T47D (cell line): ENCODE results near the gene ADGRD1.

Experiments used
- DNase-seq, 2 experiments: peaks; one replicate each; pipeline versions ENCODE4 v3.0.0 to v3.0.0-alpha.2; 2011 to 2012; ENCODE audit warnings: low read depth in 1 of 2, low spot score in 1 of 2
- JUND ChIP-seq: IDR thresholded peaks from 2 replicates; pipeline ENCODE4 v1.6.1; 2012; ENCODE audit warnings: low read depth
- in situ Hi-C: cut with HindIII; loops from 2 replicates; pipeline ENCODE4 v1.10.0; 2016; ENCODE audit warnings: low sequenced_read_pairs, low pct_unique_long_range_greater_than_20kb

The ADGRD1 gene

GRCh38 chr12:131134523-131135310, 181.0 kb downstream of the ADGRD1 start:
- in situ Hi-C loops: no loop called here
- TF ChIP-seq JUND: no peak
- no peak for DNase-seq

- no peak for TF ChIP-seq JUND
- in situ Hi-C loops: no loop called here
- DNase-seq: no peak
Observed at GRCh38 chr12:131135311-131135785, 181.6 kb downstream of the ADGRD1 start.

DNA sequence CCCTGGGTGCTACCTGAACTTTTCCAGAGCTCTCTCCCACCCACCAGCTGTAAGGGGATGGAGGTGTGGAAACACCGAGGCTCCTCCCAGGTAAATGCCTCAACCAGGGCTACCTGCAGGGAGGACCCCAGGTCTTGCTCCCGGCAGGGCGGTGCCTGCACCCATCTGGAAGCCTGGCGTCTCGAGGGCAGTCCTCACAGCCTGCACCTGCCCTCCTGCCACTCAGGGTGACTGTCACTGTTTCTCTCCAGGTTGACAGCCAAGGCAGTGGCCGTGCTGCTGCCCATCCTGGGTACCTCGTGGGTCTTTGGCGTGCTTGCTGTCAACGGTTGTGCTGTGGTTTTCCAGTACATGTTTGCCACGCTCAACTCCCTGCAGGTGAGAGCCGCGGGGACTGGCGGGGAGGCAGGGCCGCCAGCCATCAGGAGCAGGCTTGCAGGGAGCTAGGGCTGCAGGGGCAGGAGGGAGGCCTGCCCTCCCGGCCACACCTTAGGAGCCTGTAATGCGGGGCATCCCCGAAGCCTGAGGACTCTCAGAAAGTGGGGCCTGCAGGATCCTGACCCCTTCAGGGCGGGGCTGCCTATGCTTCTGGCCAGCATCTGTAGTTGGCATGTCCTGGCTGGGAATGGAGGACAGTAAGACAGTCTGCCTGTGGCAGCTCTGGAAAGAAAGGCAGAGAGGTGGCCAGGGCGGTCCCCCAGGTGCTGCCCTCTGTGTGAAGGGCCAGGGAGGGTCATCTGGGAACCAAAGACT, 182.3 kb downstream of the ADGRD1 start:
- no peak for TF ChIP-seq JUND
- in situ Hi-C loops: no loop called here
- no peak for DNase-seq

DNA sequence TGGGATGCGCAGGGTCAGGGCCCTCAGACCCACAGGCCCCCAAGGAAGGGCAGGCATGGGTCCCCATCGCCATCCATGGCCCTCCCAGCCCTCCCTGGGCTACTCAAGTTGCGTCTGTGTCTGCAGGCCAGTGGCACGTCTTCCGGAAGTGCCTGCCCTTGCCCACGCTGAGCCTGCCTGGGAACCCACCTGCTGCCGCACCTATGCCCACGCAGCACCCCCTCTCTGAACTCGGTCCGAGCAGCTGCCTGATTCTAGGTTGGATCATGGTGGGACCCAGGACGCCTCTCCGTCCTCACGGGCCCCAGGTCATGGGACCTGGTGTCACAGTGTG, 182.8 kb downstream of the ADGRD1 start:
- in situ Hi-C loops: no loop called here
- DNase-seq: no peak
- TF ChIP-seq JUND: no peak

DNA sequence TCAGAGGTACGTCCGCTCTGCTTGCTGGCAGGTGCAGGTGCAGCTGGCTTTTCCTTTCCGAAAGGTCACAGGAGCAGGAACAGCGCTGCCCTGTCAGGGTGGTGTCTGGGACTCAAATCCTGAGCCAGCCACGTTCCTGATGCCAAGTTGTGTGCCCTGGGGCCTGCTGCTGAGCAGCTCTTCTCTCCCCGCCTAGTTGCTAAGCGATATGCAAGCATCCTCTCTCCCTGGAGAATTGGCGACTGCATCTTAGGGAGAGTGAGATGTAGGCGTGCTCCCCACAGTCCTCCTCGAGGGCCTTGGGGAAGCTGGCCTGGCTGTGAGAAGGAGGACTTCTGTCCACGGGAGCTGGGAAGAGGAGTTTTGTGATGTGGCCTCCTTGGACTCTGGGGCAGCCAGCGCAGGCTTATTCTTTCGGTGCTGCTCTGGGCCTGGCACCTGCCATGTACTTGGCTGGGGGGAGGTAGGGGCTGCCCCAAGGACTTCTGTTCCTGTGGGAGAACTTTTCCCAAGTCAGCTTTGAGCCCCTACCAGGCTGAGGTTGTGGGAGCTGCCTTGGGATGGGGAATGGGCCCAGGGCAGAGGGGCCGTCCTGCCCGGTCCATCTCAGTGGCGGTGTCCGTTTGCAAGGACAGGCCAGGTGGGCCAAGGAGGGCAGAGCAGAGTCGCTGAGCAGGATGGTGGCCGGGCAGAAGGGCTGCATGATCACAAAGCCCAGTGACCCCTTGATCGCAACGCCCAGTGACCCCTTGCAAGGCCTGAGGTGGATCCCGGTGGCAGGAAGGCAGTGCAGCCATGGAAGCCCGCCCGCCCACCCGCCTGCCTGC, 183.5 kb downstream of the ADGRD1 start:
- TF ChIP-seq JUND: no peak
- DNase-seq: no peak
- in situ Hi-C loops: no loop called here

- in situ Hi-C loops: no loop called here
- peak; percentile 63 to 69 for DNase-seq
- no peak for TF ChIP-seq JUND
Observed at GRCh38 chr12:131137836-131138637, 184.3 kb downstream of the ADGRD1 start.

DNA sequence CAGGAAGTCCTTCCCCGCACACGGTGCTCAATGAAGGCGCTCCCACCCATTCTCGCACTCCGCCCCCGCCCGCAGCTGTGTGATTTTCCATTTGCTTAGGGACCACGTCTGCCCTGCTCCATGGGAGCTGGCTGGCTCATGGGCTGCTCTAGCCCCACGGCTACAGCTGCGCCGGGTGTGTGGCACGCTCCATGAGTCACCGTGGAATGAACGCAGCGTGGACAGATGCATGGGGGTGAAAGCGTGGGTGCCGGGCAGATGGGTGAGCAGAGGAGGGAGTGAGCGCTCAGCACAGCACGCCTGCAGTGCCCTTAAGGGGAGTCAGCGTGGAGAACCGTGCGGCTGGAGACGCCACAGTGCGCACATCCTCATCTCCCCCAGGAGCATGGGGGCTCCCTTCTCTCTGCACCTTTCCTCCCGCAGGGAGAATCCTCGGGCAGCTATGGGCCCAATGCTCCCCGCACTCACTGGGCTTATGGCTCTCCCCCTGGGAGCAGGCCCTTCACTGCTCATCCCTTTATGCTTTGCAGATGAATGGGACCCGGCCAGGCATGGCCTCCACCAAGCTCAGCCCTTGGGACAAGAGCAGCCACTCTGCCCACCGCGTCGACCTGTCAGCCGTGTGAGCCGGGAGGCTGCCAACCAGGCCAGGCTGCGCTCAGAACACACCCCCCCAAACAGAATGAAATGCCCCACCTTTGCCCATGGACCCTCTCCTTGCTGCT, 185.1 kb downstream of the ADGRD1 start:
- in situ Hi-C loops: no loop called here
- no peak for DNase-seq
- no peak for TF ChIP-seq JUND

DNA sequence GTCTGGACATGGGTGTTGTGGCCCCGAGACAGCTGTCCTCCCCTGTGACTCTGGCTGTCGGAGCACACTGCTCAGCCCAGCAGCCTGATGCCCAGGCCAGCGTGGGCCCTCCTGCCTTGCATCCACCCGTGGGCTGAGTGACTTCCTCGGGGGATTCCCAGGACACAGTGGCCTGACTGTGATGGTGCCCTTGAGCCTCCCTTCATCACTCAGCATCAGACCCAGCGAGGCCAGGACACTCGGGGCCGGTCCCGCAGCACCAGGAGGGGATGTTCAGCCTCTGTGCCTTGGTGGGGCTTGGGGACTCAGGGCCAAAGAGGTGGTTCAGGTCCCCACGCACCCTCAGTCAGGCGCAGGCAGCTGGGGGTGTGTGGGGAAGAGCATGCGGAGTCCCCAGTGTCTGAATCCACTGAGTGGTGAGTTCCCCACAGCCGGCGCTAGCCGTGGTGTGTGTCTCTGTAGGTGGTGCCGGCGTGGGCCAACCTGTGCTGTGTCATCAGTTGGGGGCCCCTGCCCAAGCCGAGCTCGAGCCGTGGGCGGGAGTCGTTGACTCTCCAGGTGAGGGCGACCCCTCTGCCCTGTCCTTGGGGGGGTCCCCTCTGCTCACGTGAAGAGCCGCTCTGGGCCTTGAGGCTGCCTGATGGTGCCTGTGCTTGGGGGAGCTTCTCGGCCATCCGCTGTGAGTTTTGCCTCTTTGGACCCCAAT, 185.8 kb downstream of the ADGRD1 start:
- no peak for DNase-seq
- in situ Hi-C loops: no loop called here
- TF ChIP-seq JUND: no peak

DNA sequence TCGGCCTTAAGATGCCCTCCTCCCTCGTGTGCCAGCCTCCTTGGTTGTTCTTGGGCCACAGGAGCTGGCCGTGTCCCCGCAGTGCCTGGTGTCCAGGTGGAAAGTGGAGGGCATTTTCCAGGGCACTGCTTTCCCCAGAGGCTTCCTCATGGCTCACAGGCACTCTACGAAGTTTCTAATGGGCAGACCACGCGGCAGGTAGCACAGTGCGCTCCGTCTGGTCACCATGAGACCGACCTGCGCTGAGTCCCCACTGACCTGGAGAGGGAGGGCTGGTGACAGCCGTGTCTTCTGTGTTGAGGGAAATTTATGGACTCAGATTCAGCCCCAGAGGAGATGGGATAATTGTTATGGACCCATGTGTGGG, 186.3 kb downstream of the ADGRD1 start:
- in situ Hi-C loops: no loop called here
- TF ChIP-seq JUND: no peak
- no peak for DNase-seq

DNA sequence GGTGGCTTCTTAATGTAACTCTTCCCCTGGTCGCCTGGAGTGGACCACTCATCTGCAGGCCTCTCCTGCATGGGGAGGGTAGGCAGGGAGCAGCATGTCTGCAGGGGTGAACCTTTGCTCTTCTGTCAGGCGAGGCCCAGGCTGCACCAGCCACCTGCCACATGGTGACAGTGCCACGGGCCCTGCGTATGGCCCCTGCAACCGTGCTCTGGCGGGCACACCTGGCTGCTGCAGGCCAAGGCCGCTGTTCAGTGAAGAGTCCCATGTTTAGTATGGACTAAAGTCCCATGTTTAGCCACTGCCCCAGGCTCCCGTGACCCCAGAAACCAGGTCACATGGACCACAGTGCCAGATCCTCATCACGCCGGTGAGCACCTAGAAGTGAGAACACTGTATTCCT, 187.0 kb downstream of the ADGRD1 start:
- no peak for TF ChIP-seq JUND
- no peak for DNase-seq
- in situ Hi-C loops: no loop called here

DNA sequence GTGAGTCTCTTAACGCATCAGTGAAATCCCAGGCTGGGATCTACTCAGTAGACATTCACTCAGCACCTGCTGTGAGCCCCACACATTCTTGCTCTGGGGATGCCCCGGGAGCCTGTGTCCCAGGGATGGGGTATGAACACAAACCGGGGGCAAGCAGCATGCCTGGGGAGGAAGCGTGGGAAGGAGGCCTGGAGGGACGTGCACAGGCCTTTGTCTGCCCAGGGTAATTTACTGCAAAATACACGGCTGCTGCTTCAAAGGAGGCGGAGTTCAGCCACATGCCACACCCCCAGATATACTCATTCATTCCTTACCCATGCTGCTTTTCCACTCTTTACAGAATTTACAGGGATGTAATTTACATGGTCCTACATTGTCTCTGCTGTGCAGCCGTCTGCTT, 187.8 kb downstream of the ADGRD1 start:
- no peak for TF ChIP-seq JUND
- in situ Hi-C loops: no loop called here
- DNase-seq: no peak
